HUES48 (cell line): ENCODE results near the gene CDH1.

Source experiments
- H3K27ac ChIP-seq: one replicate; pipeline ENCODE4 v1.7.0; 2013; ENCODE audit warnings: low read depth, low read length, inconsistent platforms
- H3K27me3 ChIP-seq: 2 replicates; pipeline ENCODE4 v1.6.1; 2013; ENCODE audit warnings: mild to moderate bottlenecking, low read length; ENCODE audit not compliant: control insufficient read depth, insufficient read depth
- H3K36me3 ChIP-seq: 2 replicates; pipeline ENCODE4 v1.6.1; 2013; ENCODE audit warnings: low read length; ENCODE audit not compliant: control insufficient read depth, insufficient read depth
- H3K4me1 ChIP-seq: 2 replicates; pipeline ENCODE4 v1.6.1; 2013; ENCODE audit warnings: mild to moderate bottlenecking, low read length; ENCODE audit not compliant: control insufficient read depth, insufficient read depth
- H3K4me3 ChIP-seq: 2 replicates; pipeline ENCODE4 v1.5.1; 2013; ENCODE audit warnings: mild to moderate bottlenecking, low read depth, low read length
- H3K9ac ChIP-seq: 2 replicates; pipeline ENCODE4 v1.6.1; 2013; ENCODE audit warnings: mild to moderate bottlenecking, low read depth, low read length, moderate library complexity
- H3K9me3 ChIP-seq: 2 replicates; pipeline ENCODE4 v1.6.1; 2013; ENCODE audit warnings: low read length; ENCODE audit not compliant: control insufficient read depth, insufficient read depth

CDH1 gene

DNA sequence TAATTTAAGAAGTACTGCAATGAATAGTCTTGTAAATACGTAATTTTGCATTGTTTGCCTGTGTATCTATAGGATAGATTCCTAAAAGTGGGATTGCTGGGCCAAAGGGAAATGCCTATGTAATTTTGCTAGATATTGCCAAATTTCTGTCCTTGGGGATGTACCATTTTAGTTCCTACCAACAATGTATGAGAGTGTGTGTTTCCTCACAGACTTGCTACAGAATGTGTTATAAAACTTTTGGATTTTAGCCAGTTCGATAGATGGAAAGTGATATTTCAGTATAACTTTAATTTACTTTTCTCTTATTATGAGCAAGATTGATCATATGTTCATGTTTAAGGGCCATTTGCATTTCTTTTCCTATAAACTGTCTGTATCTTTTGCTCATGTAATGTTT is 114.5 kb downstream of the CDH1 start:
- no peak overlapping the region for H3K9ac ChIP-seq
- no peaks in the 10 kb centered on the region for H3K9me3 ChIP-seq
- H3K4me1 ChIP-seq = 0 out of 2 replicates have a peak, but pooled peaks cover 2% of the 10 kb centered on the region
- no peak overlapping the region for H3K4me3 ChIP-seq
- no peak overlapping the region for H3K27ac ChIP-seq
- no peaks in the 10 kb centered on the region for H3K27me3 ChIP-seq
- no peaks in the 10 kb centered on the region for H3K36me3 ChIP-seq

DNA sequence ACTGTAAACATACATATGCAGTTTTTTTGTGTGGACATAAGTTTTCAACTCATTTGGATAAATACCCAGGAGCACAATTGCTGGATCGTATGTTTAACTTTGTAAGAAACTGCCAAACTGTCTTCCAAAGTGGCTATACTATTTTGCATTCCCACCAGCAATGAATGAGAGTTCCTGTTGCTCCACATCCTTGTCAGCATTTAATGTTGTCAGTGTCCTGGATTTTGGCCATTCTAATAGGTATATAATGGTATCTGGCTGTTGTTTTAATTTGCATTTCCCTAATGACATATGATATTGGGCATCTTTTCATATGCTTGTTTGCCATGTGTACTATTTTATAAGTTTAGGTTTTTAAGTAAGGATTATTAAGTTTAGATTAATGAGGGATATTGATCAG is 120.4 kb downstream of the CDH1 start:
- Histone ChIP-seq H3K36me3 (peaks cover 9% of the 10 kb centered on the region; the same call in 1 of the 2 replicates), H3K9me3 (no peaks in the 10 kb centered on the region), H3K4me1 (no peaks in the 10 kb centered on the region), H3K4me3 (no peak overlapping the region), H3K9ac (no peak overlapping the region), H3K27me3 (no peaks in the 10 kb centered on the region), H3K27ac (no peak overlapping the region)

DNA sequence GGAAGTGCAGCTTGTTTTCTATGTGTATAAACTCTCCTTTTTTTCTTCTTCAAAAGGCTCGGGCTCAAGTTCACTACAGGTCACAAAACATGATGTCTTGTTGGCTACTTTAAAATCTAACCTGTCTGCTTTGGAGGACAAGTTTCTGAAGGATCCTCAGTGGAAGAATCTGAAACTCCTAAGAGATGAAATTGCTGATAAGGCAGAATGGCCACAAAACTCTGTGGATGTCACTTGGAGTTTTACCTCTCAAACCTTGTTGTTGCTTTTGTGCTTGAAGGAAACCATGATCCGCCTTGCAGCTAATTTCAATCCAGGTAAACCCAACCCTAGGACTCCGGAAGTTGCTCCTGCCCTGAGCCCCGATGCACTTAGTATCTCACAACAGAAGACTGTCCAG is 122.7 kb downstream of the CDH1 start:
- Histone ChIP-seq H3K4me3 (no peak overlapping the region), H3K9me3 (no peaks in the 10 kb centered on the region), H3K27ac (no peak overlapping the region), H3K27me3 (no peaks in the 10 kb centered on the region), H3K4me1 (no peaks in the 10 kb centered on the region), H3K36me3 (peaks cover 18% of the 10 kb centered on the region; the same call in 1 of the 2 replicates), H3K9ac (no peak overlapping the region)

DNA sequence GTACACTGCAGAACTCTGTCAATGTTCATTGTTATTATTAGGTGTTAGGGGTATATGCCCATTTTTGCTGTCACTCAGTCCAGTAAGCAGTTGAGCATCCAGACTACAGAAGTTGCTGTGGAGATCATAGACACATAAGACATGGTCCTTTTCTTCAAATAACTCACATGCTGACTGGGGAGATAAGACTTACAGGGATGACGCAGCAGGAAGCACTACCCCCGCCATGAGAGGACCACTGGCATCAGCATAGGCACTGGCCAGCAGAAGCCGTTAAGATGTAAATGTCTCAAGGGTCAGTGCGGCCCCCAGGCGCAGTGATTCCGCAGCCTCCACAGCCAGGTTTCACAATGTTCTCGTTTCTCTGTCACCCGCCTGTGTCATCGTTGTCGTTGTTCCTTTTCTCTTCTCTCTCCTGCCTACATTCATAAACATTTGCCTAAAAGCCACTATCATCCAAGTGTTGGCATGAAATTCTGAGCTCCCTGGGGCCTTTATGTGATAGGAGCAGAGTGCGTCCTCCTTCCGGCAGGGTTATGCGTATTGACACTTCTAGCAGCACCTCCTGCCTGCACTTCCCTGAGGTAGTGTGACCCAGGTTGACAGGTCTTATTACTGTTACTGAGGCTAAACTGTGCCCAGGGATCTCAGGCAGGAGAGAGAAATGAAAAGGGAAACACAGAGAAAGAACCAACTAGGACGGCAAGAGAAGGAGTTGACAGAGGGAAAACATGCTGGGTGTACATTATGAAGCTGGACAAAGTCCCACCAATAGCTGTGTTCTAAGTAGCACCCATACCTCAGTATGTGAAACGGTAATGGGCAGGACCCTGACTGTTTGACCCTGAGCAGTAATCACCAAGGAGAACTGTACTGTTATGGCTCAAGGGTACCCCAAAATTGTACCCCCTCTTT is 124.1 kb downstream of the CDH1 start:
- no peaks in the 10 kb centered on the region for H3K4me1 ChIP-seq
- H3K36me3 ChIP-seq = peaks cover 18% of the 10 kb centered on the region; the same call in 1 of the 2 replicates

DNA sequence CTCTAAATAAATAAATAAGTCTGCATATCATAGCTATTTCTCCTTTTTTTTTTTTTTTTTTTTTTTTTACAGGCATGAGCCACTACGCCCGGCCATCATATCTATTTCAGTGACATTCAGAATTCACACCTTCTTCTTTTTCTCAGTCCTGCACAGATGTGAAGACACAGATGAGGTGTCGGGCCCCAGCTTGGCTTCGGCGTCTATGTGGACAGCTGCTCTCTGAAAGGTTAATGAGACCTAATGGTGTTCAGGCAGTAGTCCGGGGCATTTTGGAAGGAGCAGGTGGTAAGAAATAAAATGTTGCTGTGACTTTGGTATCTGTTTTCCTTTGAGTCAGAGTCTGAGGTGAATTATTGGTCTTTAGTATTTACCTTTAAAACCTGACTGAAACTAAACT is 129.8 kb downstream of the CDH1 start:
- Histone ChIP-seq H3K36me3 (peaks cover 15% of the 10 kb centered on the region), H3K9ac (no peak overlapping the region), H3K27ac (no peak overlapping the region), H3K27me3 (no peaks in the 10 kb centered on the region), H3K4me1 (peaks cover 13% of the 10 kb centered on the region), H3K4me3 (no peak overlapping the region), H3K9me3 (no peaks in the 10 kb centered on the region)

More for the DNA sequence above, 124.1 kb downstream of the CDH1 start:
- Histone ChIP-seq H3K27ac (no peak overlapping the region), H3K27me3 (no peaks in the 10 kb centered on the region), H3K4me3 (no peak overlapping the region), H3K9ac (no peak overlapping the region), H3K9me3 (no peaks in the 10 kb centered on the region)

DNA sequence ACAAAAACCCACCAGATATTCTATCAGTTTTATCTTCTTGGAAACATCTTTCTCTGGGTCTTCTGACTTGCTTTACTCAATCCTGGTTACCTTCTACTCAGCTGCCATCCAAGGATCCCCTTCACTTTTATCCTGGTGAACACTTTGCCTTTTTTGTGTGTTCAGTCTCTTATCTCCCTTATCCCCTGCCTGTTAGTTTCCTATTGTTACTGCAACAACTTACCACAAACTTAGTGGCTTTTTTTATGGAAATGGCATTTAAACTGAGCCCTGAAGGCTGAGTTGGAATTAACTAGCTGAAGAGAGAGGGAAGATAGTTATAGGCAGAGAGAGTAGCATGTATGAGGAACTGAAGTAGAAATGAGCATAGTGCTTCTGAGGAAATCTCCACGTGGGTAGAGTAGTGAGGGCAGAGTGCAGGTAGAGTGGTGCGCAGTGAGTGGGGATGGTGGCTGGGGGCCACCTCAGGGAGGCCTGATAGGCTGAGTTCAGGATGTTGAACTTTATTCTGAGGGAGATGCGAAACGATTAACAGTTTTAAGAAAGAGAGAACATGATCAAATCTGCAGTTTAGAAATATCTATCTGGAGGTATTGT is 132.5 kb downstream of the CDH1 start:
- no peaks in the 10 kb centered on the region for H3K27me3 ChIP-seq
- H3K9ac ChIP-seq = no peak overlapping the region
- peaks cover 13% of the 10 kb centered on the region for H3K4me1 ChIP-seq
- H3K9me3 ChIP-seq = no peaks in the 10 kb centered on the region
- H3K27ac ChIP-seq = no peak overlapping the region
- peaks cover 4% of the 10 kb centered on the region; the same call in 1 of the 2 replicates for H3K36me3 ChIP-seq
- H3K4me3 ChIP-seq = no peak overlapping the region

DNA sequence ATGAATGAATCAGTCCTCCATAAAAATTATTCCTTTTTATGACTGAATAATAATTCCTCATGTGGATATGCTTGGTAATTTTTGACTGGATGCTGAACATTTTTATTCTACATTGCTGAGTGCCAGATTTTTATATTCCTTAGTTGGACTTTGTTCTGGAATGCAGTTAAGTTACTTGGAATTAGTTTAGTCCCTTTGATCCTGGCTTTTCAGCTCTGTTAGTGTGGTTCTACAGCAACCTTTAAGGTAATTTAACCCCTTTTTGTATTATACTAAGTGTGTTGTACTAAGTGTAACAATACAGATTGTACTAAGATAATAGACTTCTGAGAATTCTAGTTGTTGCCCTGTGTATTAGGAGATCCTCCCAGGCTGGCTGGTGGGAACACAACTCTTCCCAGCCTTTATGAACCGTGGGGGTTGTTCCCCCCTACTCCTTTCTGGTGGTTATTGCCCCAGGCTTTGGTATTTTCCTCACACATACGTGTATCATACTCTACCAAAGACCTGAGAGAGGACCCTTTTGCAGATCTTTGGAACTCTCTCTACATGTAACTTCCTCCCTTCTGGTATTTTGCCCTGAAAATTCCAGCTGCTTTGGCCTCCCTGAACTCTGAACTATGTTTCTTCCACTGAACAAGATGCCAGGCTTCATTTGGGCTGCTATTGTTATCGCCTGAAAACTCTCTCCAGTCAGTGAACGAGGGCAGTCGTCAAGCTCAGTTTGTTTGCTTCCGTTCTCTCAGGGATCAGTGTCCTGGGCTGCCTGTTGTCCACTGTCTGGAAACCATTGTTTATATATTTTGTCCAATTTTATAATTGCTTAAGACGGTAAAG is 136.8 kb downstream of the CDH1 start:
- no peak overlapping the region for H3K27ac ChIP-seq
- H3K9me3 ChIP-seq = no peaks in the 10 kb centered on the region
- H3K9ac ChIP-seq = no peak overlapping the region
- H3K4me1 ChIP-seq = peaks cover 13% of the 10 kb centered on the region
- peaks cover 20% of the 10 kb centered on the region for H3K36me3 ChIP-seq
- H3K4me3 ChIP-seq = no peak overlapping the region
- no peaks in the 10 kb centered on the region for H3K27me3 ChIP-seq

DNA sequence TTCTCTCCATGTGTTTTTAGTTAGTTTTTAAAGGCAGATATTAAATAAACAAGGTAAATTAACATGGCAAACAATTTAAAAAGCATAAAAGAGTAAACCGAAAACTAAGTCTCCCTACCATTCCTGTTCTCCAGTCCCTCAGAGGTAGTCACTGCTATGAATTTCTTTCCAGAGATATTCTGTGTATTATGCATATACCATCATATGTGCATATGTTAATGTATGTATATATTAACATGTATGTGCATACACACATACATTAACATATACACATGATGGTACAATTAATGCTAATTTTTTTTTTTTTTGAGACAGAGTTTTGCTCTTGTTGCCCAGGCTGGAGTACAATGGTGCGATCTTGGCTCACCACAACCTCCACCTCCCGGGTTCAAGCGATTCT is 138.8 kb downstream of the CDH1 start:
- Histone ChIP-seq H3K4me3 (no peak overlapping the region), H3K4me1 (no peaks in the 10 kb centered on the region), H3K9me3 (no peaks in the 10 kb centered on the region), H3K9ac (no peak overlapping the region), H3K27ac (no peak overlapping the region), H3K36me3 (peaks cover 23% of the 10 kb centered on the region), H3K27me3 (no peaks in the 10 kb centered on the region)

DNA sequence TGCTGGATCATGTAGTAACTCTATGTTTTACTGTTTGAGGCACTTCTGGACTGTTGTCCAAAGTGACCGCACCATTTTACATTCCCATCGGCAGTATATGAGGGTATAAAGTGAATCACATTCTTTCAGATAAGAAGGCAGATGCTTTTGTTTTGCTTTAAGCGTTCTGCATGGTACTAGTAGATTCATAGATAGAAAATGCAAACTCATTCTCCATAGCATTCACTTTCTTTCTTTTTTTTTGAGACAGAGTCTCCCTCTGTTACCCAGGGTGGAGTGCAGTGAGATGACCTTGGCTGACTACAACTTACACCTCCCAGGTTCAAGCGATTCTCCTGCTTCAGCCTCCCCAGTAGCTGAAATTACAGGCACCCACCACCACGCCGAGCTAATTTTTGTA is 146.6 kb downstream of the CDH1 start:
- H3K4me1 ChIP-seq = no peaks in the 10 kb centered on the region
- peaks cover 10% of the 10 kb centered on the region for H3K36me3 ChIP-seq
- H3K9me3 ChIP-seq = no peaks in the 10 kb centered on the region
- no peak overlapping the region for H3K27ac ChIP-seq
- no peak overlapping the region for H3K4me3 ChIP-seq
- no peak overlapping the region for H3K9ac ChIP-seq
- H3K27me3 ChIP-seq = no peaks in the 10 kb centered on the region

DNA sequence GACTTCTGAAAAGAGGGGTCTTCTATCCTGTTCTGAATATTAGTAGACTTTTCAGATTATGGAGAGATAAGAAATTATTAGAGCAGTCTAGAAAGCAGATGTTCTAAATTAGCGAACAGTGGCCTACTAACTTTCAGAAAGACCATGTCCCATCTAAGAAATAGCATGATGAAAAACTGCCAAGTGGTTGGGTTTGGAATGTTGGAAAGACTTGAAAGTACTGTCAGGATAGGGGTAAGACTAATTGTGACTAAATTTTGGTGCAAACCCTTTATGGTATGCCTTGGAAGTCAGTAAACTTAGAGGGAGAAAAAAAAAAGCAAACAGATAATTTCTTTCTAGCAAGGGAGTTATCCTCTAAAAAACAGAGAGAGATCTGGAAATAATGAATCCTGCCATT is 147.3 kb downstream of the CDH1 start:
- H3K4me1 ChIP-seq = no peaks in the 10 kb centered on the region
- no peak overlapping the region for H3K27ac ChIP-seq
- no peaks in the 10 kb centered on the region for H3K9me3 ChIP-seq
- H3K9ac ChIP-seq = no peak overlapping the region
- no peaks in the 10 kb centered on the region for H3K27me3 ChIP-seq
- H3K4me3 ChIP-seq = no peak overlapping the region
- H3K36me3 ChIP-seq = peaks cover 8% of the 10 kb centered on the region
